NOMO-1 treated with dmso at 0.1 percent for 144 hours (cell line): ENCODE data around the gene FAM240B.

Source experiments
- DNase-seq: peaks from one replicate; lab custom pipeline; 2025; ENCODE audit not compliant: unreplicated experiment; lab: John Stamatoyannopoulos, UW

Gene FAM240B

DNA sequence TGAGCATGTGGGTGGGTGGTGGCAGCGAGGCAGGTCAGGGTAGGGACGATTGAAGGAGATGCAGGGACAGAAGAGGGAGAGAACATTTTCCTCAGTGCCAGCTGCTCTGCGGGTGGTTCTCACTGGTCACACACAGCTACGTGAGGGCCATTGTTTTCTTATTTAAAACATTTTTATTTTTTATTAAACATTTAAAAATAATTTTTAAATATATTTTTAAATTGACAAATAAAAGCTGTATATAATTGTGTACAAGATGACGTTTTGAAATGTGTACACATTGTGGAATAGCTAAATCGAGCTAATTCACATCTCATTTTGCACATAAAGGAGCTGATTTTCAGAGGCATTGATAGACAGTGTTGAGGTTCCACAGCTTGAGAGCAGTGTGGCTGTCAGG, 14.0 kb downstream of the FAM240B start:
- no peak for DNase-seq

GRCh38 chr9:38700695-38701094, 19.2 kb downstream of the FAM240B start:
- DNase-seq, result no peak

DNA sequence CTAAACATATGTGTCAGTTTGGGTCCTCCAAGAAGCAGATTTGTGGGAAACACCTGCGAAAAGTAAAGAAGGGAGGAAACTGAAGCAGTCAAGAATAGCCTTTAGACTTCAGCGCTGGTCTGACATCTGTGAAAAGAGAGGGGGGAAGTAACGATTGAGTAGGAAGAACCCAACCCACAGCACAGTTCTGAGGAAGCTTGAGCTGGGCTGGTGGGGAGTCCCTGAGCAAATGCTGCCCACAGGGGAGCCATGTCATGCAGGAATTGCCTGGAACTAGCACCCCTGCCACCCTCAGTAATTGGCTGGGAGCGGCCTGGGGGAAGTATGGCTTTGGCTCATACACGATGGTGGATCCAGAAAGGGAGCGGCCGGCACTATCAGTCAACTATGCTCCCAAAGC, 20.6 kb downstream of the FAM240B start:
- no peak for DNase-seq

DNA sequence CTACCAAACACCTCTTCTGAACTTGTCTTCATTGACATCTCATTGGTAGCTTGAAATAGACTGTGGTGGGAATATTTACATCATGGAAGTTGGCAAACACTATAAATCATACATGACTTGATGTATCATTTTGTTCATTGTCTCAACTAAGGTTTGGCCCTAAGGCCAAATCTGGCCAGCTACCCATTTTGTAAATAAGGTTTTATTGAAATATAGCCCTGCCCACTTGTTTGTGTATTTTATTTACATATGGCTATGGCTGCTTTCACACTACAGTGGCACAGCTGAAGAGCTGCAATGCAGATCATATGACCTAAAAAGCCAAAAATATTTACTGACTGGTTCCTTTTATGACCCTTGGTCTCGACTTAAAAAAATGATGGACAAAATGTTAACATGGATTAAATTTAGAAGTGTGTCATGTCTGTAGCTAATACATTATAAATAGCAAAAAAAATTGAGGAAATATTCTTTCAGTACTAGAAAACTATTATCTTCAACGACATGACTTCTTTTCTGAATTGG, 22.1 kb downstream of the FAM240B start:
- no peak for DNase-seq

DNA sequence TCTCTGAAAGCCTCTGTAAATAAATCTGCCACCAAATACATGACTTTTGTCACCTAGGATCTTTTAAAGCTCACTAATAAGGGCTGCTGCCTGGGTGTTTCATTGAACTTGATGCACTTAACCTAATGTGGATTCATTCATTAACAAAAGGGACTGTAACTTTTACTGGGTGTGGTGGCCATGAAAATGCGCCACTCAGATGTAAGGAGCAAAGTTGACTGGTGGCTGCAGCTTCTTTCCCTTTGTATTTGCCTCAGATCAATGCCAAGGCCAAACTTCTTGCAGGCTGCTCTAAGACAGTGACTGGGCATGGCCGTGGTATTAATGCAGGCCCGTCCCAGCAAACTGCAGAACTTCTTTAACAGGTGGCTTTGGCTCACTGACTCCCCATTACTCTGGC, 22.9 kb downstream of the FAM240B start:
- DNase-seq, result no peak

- no peak for DNase-seq
These were observed 25.3 kb downstream of the FAM240B start for GRCh38 chr9:38694676-38695075.

DNA sequence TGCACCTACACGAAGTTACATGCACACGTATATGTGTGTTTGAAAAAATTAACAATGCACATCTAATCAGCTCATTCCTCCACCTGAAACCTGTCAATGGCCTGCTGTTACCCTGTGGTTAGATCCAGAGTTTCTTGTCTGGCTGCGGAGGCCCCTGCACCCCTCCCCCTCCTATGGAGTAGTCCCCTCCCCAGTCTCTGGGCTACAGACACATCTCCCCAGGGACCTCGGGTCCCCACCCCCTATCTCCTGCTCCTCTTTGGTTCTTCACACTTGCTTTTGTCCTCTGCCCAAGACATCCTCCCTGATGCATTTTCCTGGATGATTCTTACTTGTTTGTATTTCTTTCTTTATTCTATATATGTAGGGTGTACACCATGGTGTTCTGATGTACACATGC, 27.2 kb downstream of the FAM240B start:
- DNase-seq, result no peak

- DNase-seq, result no peak
These were observed 29.4 kb downstream of the FAM240B start for GRCh38 chr9:38690574-38690973.

GRCh38 chr9:38689678-38690077, 30.3 kb downstream of the FAM240B start:
- no peak for DNase-seq

GRCh38 chr9:38687992-38688391, 31.9 kb downstream of the FAM240B start:
- DNase-seq, result no peak

GRCh38 chr9:38687389-38687842, 32.5 kb downstream of the FAM240B start:
- no peak for DNase-seq

DNA sequence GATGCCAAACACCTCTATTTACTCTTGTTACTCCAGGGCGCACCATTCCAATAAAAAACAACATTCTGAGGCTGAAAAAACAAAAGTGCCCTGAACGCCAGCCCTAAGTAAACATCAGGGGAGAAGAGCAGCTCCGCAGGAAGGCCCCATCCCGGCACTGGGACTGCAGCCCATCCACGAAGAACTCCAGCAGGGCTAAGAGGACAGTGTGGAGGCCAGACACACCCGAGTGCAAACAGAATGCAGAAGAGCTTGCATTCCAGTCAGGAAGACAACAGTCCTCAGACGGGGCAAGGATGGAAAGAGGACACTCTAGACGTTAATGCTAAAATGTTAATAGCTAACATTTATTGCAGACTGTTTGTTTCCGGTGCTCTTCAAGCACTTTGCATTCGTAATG, 33.0 kb downstream of the FAM240B start:
- DNase-seq, result no peak

GRCh38 chr9:38685535-38685934, 34.4 kb downstream of the FAM240B start:
- DNase-seq, result no peak

GRCh38 chr9:38683336-38683735, 36.6 kb downstream of the FAM240B start:
- DNase-seq, result no peak

- no peak for DNase-seq
These were observed 37.2 kb downstream of the FAM240B start for GRCh38 chr9:38682713-38683112.

- DNase-seq, result no peak
These were observed 38.1 kb downstream of the FAM240B start for GRCh38 chr9:38681747-38682227.

GRCh38 chr9:38680837-38681445, 39.0 kb downstream of the FAM240B start:
- no peak for DNase-seq

- DNase-seq, result no peak
These were observed 42.2 kb downstream of the FAM240B start for GRCh38 chr9:38677660-38678303.

- DNase-seq, result no peak
These were observed 44.1 kb downstream of the FAM240B start for GRCh38 chr9:38675831-38676230.

DNA sequence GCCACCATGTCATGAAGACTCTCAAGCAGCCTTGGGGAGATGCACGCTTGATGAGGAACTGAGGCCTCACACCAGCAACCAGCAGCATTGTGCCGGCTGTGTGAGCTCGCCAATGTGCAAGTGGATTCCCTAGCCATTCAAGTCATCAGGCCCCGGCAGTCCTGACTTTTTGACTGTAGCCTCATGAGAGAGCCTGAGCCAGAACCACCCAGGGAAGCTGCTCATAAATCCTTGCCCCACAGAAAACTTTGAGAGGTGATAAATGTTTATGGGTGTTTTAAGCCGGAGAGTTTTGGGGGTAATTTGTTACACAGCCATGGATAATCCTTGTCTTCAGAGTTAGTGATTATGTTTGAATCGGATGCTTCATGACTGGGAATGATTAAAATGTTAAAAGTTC, 44.7 kb downstream of the FAM240B start:
- DNase-seq, result no peak

GRCh38 chr9:38673399-38674193, 46.3 kb downstream of the FAM240B start:
- DNase-seq, result no peak

DNA sequence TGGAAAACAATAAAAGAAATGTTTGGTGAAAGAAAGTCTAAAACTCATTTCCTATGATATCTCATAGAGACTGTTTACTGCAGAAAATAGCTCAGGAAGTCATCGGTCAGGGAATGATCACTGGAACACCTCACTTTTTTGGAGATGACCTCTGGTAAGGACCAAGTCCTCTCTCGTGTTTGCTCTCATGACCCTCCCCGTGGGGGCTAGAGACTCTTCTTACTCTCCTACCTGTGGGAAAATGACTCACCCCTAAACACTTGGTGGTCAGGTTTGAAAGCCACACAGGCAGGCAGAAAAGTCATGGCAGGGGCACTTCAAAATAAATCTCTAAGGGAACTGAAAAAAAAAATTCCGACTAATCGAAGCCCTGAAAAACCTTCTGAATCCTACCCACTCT, 48.2 kb downstream of the FAM240B start:
- no peak for DNase-seq
